ENCODE data around the gene COQ8B.
"Not testable (repeated sequence)": the region's sequence is repeated elsewhere in the genome, so short reads cannot be mapped to it uniquely, and the experiment has no call there.

Gene COQ8B

GRCh38 chr19:40716482-40717324 is at the start of gene COQ8B, which contains the start of gene ITPKC:
Gene COQ8B (minus strand): TSS chr19:40716886. CDS start chr19:40714632, 2,254 bp downstream.
Gene ITPKC (plus strand): TSS chr19:40717112. CDS start chr19:40717136, 24 bp downstream.
- DNase-seq (ENCODE audit: low read depth in 1 of 2, low spot score in 1 of 2) = peak; percentile 99 to 100

GRCh38 chr19:40766385-40766784 is 49.7 kb upstream of the COQ8B start:
- DNase-seq (ENCODE audit: low read depth in 1 of 2, low spot score in 1 of 2) = not testable (repeated sequence)

- no peak for DNase-seq (ENCODE audit: low read depth in 1 of 2, low spot score in 1 of 2)
These were observed 47.3 kb upstream of the COQ8B start for GRCh38 chr19:40763963-40764362.

GRCh38 chr19:40763526-40763925 is 46.8 kb upstream of the COQ8B start:
- DNase-seq (ENCODE audit: low read depth in 1 of 2, low spot score in 1 of 2) = no peak

- DNase-seq (ENCODE audit: low read depth in 1 of 2, low spot score in 1 of 2) = no peak
These were observed 46.2 kb upstream of the COQ8B start for GRCh38 chr19:40762754-40763470.

- DNase-seq (ENCODE audit: low read depth in 1 of 2, low spot score in 1 of 2) = no peak
These were observed 42.7 kb upstream of the COQ8B start for GRCh38 chr19:40759352-40759751.

GRCh38 chr19:40758491-40758890 is 41.8 kb upstream of the COQ8B start:
- DNase-seq (ENCODE audit: low read depth in 1 of 2, low spot score in 1 of 2) = no peak

GRCh38 chr19:40756502-40757110 is 39.9 kb upstream of the COQ8B start:
- DNase-seq (ENCODE audit: low read depth in 1 of 2, low spot score in 1 of 2) = no peak

GRCh38 chr19:40755791-40756190 is 39.1 kb upstream of the COQ8B start:
- DNase-seq (ENCODE audit: low read depth in 1 of 2, low spot score in 1 of 2) = no peak

GRCh38 chr19:40755248-40755624 is 38.5 kb upstream of the COQ8B start:
- DNase-seq (ENCODE audit: low read depth in 1 of 2, low spot score in 1 of 2) = no peak

GRCh38 chr19:40754611-40755247 is 38.0 kb upstream of the COQ8B start:
- DNase-seq (ENCODE audit: low read depth in 1 of 2, low spot score in 1 of 2) = peak; percentile 41 to 49

GRCh38 chr19:40752257-40752781 is 35.6 kb upstream of the COQ8B start:
- DNase-seq (ENCODE audit: low read depth in 1 of 2, low spot score in 1 of 2) = no peak

GRCh38 chr19:40750874-40751537 is 34.3 kb upstream of the COQ8B start, which contains the start of gene SNRPA:
Gene SNRPA (plus strand): TSS chr19:40751203. CDS start chr19:40751409, 206 bp downstream.
- DNase-seq (ENCODE audit: low read depth in 1 of 2, low spot score in 1 of 2) = peak in 1 of 2 donors; percentile 97

GRCh38 chr19:40750058-40750873 is 33.6 kb upstream of the COQ8B start, which contains the start of gene ACTMAP:
Gene ACTMAP (minus strand): TSS chr19:40750477. CDS start chr19:40749803, 674 bp downstream.
- DNase-seq (ENCODE audit: low read depth in 1 of 2, low spot score in 1 of 2) = peak; percentile 97 to 100

- DNase-seq (ENCODE audit: low read depth in 1 of 2, low spot score in 1 of 2) = no peak
These were observed 30.9 kb upstream of the COQ8B start for GRCh38 chr19:40747536-40747935.

- no peak for DNase-seq (ENCODE audit: low read depth in 1 of 2, low spot score in 1 of 2)
These were observed 28.7 kb upstream of the COQ8B start for GRCh38 chr19:40745402-40745780.

GRCh38 chr19:40744554-40745401 is 28.1 kb upstream of the COQ8B start:
- no peak for DNase-seq (ENCODE audit: low read depth in 1 of 2, low spot score in 1 of 2)

GRCh38 chr19:40743926-40744325 is 27.2 kb upstream of the COQ8B start:
- DNase-seq (ENCODE audit: low read depth in 1 of 2, low spot score in 1 of 2) = no peak

- no peak for DNase-seq (ENCODE audit: low read depth in 1 of 2, low spot score in 1 of 2)
These were observed 26.2 kb upstream of the COQ8B start for GRCh38 chr19:40742886-40743285.

Measured in activated CD4-positive, alpha-beta T cell treated with anti-CD3 and anti-CD28 coated beads, Interleukin-2, amount 50 U/mL, for 24 hours (primary cell).